HL-60/S4 treated with phorbol 12-myristate 13-acetate at 8.2 ng/mL for 4 days and 3 days (cell line): Measurements from ENCODE around the gene ZNF3.

Experiments used
- in situ Hi-C: fragments of 300-500 bp; cut with MboI; formaldehyde crosslinking; loops from 2 replicates; pipeline ENCODE4 v1.15.0; 2022; ENCODE audit warnings: low sequenced_read_pairs

The ZNF3 gene

DNA sequence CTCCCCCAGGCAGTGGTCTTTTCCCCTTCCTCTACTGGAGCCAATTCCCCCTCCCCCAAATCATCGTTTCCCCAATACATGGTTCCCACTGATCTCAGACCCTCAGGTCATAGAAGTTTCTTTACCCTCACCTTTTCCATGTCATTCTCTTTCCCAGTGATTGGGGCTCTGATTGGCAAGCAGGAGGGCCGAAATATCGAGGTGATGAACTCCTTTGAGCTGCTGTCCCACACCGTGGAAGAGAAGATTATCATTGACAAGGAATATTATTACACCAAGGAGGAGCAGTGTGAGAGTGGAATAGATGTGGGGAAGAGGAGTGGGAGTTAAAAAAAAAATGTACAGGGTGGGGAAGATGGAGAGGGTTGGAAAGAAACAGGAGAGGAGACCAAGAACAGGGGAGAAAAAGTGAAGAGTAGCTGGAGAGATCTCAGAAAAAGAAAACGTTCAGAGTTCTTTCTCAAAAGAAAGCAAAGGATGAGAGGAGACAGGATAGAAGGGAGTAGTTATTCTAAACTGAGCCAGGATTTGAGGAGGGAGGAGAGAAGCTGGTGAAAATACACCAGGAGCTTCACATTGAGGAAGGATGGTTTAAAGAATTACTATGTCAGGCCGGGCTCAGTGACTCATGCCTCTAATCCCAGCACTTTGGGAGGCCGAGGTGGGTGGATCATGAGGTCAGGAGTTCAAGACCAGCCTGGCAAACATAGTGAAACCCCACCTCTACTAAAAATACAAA, 8.1 kb upstream of the ZNF3 start:
- in situ Hi-C loops = no loop called here

- in situ Hi-C loops = no loop called here
These were observed 7.3 kb upstream of the ZNF3 start, which contains the start of gene COPS6 for GRCh38 chr7:100088621-100089457. Gene COPS6 (plus strand): TSS chr7:100088969. CDS start chr7:100088991, 22 bp downstream.

- in situ Hi-C loops = no loop called here
These were observed 6.6 kb upstream of the ZNF3 start for GRCh38 chr7:100088095-100088620.

DNA sequence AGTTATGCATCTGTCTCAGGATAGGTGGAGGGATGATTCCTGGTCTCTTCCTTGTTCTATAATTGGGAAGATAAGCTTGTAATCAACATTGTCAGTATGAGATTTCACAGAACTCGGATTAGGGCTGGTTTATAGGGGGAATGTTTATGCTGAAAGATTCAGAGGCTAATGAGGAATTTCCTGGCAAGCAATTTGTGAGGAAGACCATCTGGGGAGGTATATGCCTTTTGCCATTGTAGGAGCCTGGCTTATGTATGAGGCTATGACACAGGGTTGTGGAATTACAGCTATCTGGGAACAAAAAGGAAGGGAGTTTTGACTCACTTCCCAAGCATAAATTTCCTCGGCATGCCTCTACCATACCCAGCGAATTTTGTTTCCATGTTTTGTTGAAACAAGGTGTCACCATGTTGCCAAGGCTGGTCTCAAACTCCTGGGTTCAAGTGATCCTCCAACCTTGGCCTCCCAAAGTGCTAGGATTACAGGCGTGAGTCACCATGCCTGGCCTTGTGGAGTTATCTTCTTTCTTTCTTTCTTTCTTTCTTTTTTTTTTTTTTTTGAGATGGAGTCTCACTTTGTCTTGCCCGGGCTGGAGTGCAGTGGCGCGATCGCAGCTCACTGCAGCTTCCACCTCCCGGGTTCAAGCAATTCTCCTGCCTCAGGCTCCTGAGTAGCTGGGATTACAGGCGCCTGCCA, 5.7 kb upstream of the ZNF3 start:
- in situ Hi-C loops = no loop called here

DNA sequence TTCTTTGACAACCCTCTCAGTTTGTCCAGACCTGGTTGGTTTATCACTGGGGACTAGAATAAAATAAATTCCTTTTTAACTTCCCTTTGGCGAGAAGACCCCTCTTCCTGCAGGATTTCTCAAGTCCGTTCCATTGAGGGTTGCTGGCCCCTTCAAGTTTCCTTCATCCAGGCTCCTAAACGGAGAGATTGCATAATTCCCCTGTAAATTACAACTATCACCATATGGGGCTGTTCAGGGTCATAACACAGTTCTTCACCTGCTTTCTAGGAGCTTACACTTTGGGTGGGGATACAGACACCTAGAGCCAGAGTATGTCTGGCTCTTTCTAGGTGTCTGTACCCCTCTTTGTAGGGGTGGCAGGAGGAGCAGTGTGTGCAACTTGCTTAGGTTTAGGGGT, 4.0 kb upstream of the ZNF3 start:
- in situ Hi-C loops = no loop called here

GRCh38 chr7:100082978-100083377, 1.5 kb upstream of the ZNF3 start:
- in situ Hi-C loops = no loop called here

GRCh38 chr7:100080907-100081534, 502 bp downstream of the ZNF3 start:
- in situ Hi-C loops = no loop called here

DNA sequence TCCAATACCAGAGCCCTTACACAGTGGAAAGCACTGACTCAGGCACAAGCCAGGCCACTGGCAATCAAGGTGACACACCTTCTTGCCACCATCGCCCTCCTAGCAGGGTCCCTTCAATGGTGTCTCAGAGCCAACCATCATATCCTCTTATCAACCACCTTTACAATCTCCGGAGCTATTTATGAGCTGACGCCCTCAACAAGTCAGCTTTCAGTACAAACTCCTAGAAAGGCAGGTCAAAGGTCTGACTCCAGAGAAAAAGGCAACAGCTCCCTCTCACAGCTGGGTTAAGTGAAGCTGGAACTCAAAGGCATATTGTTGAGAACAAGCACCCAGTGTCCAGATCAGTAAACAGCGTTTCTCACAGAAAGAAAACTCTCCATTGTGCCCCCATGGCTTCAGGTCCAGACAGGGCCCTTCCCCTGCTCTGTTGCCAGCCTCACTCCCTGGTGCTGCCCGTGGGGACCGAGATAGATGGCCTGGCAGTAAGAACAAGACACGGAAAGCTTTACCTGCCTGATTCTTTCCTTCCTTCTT, 2.4 kb downstream of the ZNF3 start:
- in situ Hi-C loops = no loop called here

- in situ Hi-C loops = no loop called here
These were observed 4.3 kb downstream of the ZNF3 start for GRCh38 chr7:100077205-100077604.

GRCh38 chr7:100075418-100075817, 6.1 kb downstream of the ZNF3 start:
- in situ Hi-C loops = no loop called here

DNA sequence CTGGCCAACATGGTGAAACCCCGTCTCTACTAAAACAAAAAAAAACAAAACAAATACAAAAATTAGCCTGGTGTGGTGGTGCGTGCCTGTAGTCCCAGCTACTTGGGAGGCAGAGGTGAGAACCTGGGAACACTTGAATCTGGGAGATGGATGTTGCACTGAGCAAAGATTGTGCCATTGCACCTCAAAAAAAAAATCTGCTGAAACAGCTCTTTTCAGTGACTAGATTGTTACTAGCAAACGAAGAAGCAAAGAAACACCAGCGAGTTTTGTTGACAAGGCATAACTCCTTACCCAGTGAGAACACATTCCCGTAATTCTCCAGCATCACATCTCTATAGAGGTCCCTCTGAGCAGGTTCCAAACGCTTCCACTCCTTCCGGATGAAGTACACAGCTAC, 6.7 kb downstream of the ZNF3 start:
- in situ Hi-C loops = no loop called here

DNA sequence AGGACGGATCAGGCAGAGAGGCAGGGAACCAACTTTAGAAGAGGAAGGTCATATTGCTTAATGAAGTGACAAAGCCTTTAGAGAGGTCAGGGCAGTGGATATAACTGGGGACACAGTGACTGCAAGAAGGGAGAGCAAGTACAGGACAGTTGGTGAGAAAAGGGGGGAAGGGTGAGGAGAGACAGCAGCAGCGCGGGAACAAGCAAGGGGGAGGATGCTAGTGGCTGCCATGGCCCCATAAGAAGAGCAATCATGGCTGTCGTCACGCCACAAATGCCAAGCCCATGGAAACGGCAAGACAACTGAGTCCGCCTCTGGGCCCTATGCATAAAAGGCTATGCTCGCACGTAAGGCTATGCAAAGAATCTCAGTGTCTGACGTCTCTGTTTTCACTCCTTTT, 9.1 kb downstream of the ZNF3 start:
- in situ Hi-C loops = no loop called here

DNA sequence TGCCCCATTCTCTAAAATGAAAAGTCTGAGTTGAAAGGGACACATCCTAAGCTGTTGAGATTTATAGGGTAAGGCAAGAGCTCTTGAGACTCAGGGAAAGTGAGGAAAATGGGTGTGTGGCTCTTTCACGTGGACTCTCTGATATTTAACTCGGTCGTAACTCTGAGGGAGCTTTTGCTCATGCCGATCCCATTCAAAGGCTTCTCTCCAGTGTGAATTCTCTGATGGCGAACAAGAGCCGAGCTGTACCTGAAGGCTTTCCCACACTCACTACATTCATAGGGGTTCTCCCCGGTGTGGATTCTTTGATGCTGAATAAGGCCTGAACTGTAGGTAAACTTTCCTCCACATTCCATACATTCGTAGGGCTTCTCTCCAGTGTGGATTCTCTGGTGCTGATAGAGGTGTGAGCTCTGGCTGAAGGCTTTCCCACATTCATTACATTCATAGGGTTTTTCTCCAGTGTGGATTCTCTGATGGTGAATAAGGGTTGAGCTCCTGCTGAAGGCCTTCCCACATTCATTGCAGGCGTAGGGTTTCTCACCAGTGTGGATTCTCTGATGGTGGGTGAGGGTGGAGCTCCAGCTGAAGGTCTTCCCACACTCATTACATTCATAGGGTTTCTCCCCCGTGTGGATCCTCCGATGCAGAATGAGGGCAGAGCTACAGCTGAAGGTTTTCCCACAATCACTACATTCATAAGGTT, 10.4 kb downstream of the ZNF3 start:
- in situ Hi-C loops = no loop called here

DNA sequence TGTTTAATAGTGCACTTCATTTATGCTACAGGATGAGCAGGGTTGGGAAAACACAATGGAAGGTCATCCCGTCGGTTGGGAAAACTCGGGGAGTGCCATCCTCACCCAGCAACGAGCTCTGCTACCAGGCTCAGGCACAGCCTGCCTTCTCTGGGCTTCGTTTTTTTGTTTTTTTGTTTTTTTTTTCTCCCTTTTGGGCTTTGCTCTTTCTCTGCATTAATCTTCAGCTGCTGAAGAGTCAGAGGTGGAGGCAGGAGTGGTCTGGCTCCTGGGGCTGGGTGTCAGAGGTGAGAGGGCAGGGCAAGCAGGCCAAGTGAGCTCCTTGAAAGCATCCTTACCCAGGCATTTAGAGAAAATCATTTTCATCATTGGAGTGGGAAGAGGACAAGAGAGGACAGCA, 11.5 kb downstream of the ZNF3 start:
- in situ Hi-C loops = no loop called here

DNA sequence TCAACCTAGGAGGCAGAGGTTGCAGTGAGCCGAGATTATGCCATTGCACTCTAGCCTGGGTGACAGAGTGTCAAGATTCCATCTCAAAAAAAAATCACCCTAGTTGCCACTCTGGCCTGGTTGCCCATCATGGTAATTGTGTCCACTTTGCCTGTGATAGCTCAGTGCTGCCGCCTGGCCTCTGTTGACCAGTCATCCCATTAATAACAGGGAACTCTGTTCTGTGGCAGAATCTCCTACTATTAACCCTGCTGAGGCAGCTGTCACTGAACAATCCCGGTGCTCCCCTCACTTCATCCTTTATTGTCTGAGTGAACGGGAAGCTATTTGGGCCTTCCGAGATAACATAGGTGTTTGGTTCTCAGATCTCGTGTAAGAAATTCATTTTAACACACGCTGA, 14.6 kb downstream of the ZNF3 start:
- in situ Hi-C loops = no loop called here

DNA sequence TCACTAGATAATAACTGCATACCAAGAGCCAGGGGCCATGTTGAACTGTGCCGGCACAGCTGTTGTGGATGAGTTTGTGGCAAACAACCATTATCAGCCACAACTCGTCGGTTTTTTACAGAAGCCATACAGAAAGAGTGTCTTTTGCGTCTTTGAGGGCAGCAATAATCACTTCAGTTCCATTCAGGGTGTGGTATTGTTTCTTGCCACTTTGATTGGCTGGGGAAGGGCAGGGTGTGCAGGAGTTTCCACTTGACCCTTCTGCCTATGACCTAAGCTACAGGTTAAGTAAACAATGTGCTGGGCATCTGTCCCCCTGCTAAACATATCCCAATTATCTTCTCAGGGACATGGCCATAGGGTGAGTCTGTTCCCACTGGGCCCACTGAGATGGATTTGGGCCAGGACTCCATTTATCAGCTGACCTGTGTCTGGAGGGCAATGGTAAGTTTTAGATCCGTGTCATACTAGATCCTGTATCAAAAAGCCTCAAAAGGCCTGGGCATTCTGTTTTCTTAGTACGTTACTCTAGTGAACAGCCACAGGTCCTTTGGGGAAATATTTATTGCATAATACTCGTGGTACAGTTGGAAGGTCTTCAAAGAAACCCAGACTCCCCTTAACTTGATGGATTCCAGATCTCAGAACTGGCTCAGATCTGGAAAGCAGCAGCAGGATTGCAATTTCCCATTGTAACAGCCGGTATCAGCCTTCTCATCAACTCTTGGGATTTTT, 15.9 kb downstream of the ZNF3 start:
- in situ Hi-C loops = no loop called here

DNA sequence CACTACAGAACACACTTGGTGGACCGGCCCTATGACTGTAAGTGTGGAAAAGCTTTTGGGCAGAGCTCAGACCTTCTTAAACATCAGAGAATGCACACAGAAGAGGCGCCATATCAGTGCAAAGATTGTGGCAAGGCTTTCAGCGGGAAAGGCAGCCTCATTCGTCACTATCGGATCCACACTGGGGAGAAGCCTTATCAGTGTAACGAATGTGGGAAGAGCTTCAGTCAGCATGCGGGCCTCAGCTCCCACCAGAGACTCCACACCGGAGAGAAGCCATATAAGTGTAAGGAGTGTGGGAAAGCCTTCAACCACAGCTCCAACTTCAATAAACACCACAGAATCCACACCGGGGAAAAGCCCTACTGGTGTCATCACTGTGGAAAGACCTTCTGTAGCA, 17.4 kb downstream of the ZNF3 start:
- in situ Hi-C loops = no loop called here

- in situ Hi-C loops = no loop called here
These were observed 18.1 kb downstream of the ZNF3 start for GRCh38 chr7:100063376-100063775.

- in situ Hi-C loops = no loop called here
These were observed 19.9 kb downstream of the ZNF3 start for GRCh38 chr7:100061518-100062193.
